Measurements from ENCODE around the gene SURF4. TPM values are rescaled to one million over a fixed set of nuclear protein-coding genes. Genes with fewer than 3 reads are reported as not detected.
A peak's percentile ranks its signal among the peaks of the same experiment; 100 is the strongest.

SURF4 gene
- polyA plus RNA-seq, 2 of the 4 experiments (the other 2 are of a cell fraction): 159 to 169 TPM

GRCh38 chr9:133375724-133376654 is at the start of gene SURF4, which contains the start of gene STKLD1 (continued):
- TF ChIP-seq RNF2 (IDR thresholded peaks at IDR 0.05; ENCODE audit: borderline replicate concordance, low read depth): 0 out of 2 replicates have a peak, but pooled peaks have one; percentile 30
- TF ChIP-seq POLR2A (IDR thresholded peaks at IDR 0.05; ENCODE audit: low read length): peak; percentile 86

- Histone ChIP-seq H3K4me3 (no peak overlapping the region), H3K27ac (no peak overlapping the region), H3K4me1 (peaks cover 6% of the 10 kb centered on the region; the same call in 1 of the 3 replicates), H3K4me2 (no peak overlapping the region), H3K9me3 (no peaks in the 10 kb centered on the region)
- no peak for FAIRE-seq
- ATAC-seq: no peak
- WGBS (ENCODE audit: missing lambda C conversion rate): 60% methylated on average over 15 of the region's 22 CpGs
- TF ChIP-seq ZFP36 (IDR thresholded peaks at IDR 0.05; ENCODE audit: borderline replicate concordance, partially characterized antibody): no peak
- no peak for TF ChIP-seq KDM1A (IDR thresholded peaks at IDR 0.05; ENCODE audit: low read depth)
- TF ChIP-seq RAD21 (conservative IDR thresholded peaks at IDR 0.05 in 1 of 2, IDR thresholded peaks at IDR 0.05 in 1 of 2): no peak
- TF ChIP-seq CEBPB (IDR thresholded peaks at IDR 0.05): no peak
- no peak for TF ChIP-seq ELK1 (IDR thresholded peaks at IDR 0.05; ENCODE audit: low read depth, low read length)
- no peak for TF ChIP-seq JUN (IDR thresholded peaks at IDR 0.05)
- TF ChIP-seq JUNB (IDR thresholded peaks at IDR 0.05): no peak
- no peak for TF ChIP-seq CBX2 (IDR thresholded peaks at IDR 0.05; ENCODE audit: borderline replicate concordance, low read depth)
- TF ChIP-seq RNF2 (IDR thresholded peaks at IDR 0.05; ENCODE audit: borderline replicate concordance, low read depth): no peak
- TF ChIP-seq TP53 (CRISPR knock-in tag; IDR thresholded peaks at IDR 0.05): no peak
- TF ChIP-seq SMC3 (IDR thresholded peaks at IDR 0.05): no peak
- TF ChIP-seq RFX5 (IDR thresholded peaks at IDR 0.05): no peak
- TF ChIP-seq REST (IDR thresholded peaks at IDR 0.05): no peak
- no peak for TF ChIP-seq FOSB (CRISPR knock-in tag; IDR thresholded peaks at IDR 0.05)
- TF ChIP-seq MYC (IDR thresholded peaks at IDR 0.05; ENCODE audit: borderline replicate concordance, low read length): no peak
- TF ChIP-seq RARB (CRISPR knock-in tag; IDR thresholded peaks at IDR 0.05): no peak
- TF ChIP-seq HOXB13 (CRISPR knock-in tag; IDR thresholded peaks at IDR 0.05; ENCODE audit: low read depth): no peak
- ChIA-PET POLR2A (no interaction called here), CTCF (interaction anchor here (0.7 to 1.6 kb wide), 7 partner anchors 18 to 60 kb away, joined by 3 to 8 read pairs (median 3); no protein-coding TSS in a partner anchor)
- no peak for DNase-seq (ENCODE audit: low read depth in 1 of 2, low spot score in 1 of 2)
Measured at GRCh38 chr9:133425049-133425632, 49.3 kb upstream of the SURF4 start.

GRCh38 chr9:133424187-133424586 is 48.3 kb upstream of the SURF4 start:
- FAIRE-seq (no peak), ATAC-seq (no peak), DNase-seq (ENCODE audit: low read depth in 1 of 2, low spot score in 1 of 2) (no peak)
- Histone ChIP-seq H3K4me3 (no peak overlapping the region), H3K27ac (no peak overlapping the region), H3K9me3 (no peaks in the 10 kb centered on the region), H3K4me2 (no peak overlapping the region), H3K4me1 (peaks cover 6% of the 10 kb centered on the region; the same call in 1 of the 3 replicates)
- WGBS (ENCODE audit: missing lambda C conversion rate): 76% methylated on average over 7 of the region's 12 CpGs
- ChIA-PET CTCF (interaction anchor here (1.1 to 1.2 kb wide), 2 partner anchors 49 to 61 kb away, joined by 3 read pairs; no protein-coding TSS in a partner anchor), POLR2A (no interaction called here)
- TF ChIP-seq E2F6 (IDR thresholded peaks at IDR 0.05; ENCODE audit: borderline replicate concordance, low read depth): no peak
- no peak for TF ChIP-seq MAZ (IDR thresholded peaks at IDR 0.05; ENCODE audit: borderline replicate concordance, low read depth, low read length)
- TF ChIP-seq TP53 (CRISPR knock-in tag; IDR thresholded peaks at IDR 0.05): no peak
- no peak for TF ChIP-seq NFE2L2 (conservative IDR thresholded peaks at IDR 0.05; ENCODE audit: low read length)
- TF ChIP-seq EHMT2 (IDR thresholded peaks at IDR 0.05; ENCODE audit: low read depth): no peak
- no peak for TF ChIP-seq NPAS2 (CRISPR knock-in tag; IDR thresholded peaks at IDR 0.05; ENCODE audit: borderline replicate concordance)
- TF ChIP-seq NR3C1 (IDR thresholded peaks at IDR 0.05): no peak
- TF ChIP-seq HMGXB4 (CRISPR knock-in tag; IDR thresholded peaks at IDR 0.05; ENCODE audit: borderline replicate concordance): no peak
- TF ChIP-seq CHD2 (IDR thresholded peaks at IDR 0.05; ENCODE audit: low read length, partially characterized antibody): no peak
- no peak for TF ChIP-seq ZC3H11A (IDR thresholded peaks at IDR 0.05)
- no peak for TF ChIP-seq SMC3 (IDR thresholded peaks at IDR 0.05)
- no peak for TF ChIP-seq JUN (IDR thresholded peaks at IDR 0.05)
